OCI-LY7 (cell line): ENCODE data around the gene TDRD12. TPM values are rescaled to one million over a fixed set of nuclear protein-coding genes. Genes with fewer than 3 reads are reported as not detected.

Experiments
- BruUV-seq: library from RNA; stranded (reverse); fragments of 400-500 nt; replicated peaks from 2 replicates; lab custom pipeline; 2021; lab: Mats Ljungman, UMichigan
- CTCF ChIA-PET: fragments of 300-600 bp; sonication (Branson Sonifier 250); formaldehyde crosslinking; loops from one replicate; lab custom pipeline; 2022; ENCODE audit warnings: antibody characterized with exemption; ENCODE audit not compliant: unreplicated experiment; lab: Charles Lee
- POLR2A ChIA-PET: fragments of 300-600 bp; sonication (Branson Sonifier 250); formaldehyde crosslinking; loops from one replicate; lab custom pipeline; 2022; ENCODE audit warnings: antibody characterized with exemption; lab: Charles Lee
- DNase-seq: peaks from one replicate; pipeline ENCODE4 v3.0.0-alpha.2; 2015; ENCODE audit warnings: low spot score
- H2AFZ ChIP-seq: fragments of 200-600 bp; sonication (generic), shearing (Covaris generic); 2 replicates; pipeline ENCODE4 v1.6.1; 2014; ENCODE audit warnings: mild to moderate bottlenecking, antibody characterized with exemption, low read length, moderate library complexity
- H3K27ac ChIP-seq: fragments of 200-600 bp; sonication (generic); 2 replicates; pipeline ENCODE4 v1.5.1; 2014; ENCODE audit warnings: mixed run types, low read depth, mild to moderate bottlenecking, moderate library complexity, low read length, inconsistent platforms; ENCODE audit not compliant: poor library complexity, severe bottlenecking
- H3K36me3 ChIP-seq: fragments of 200-600 bp; sonication (generic); 2 replicates; pipeline ENCODE4 v1.6.1; 2014; ENCODE audit warnings: mild to moderate bottlenecking, antibody characterized with exemption, low read length, moderate library complexity, mixed read lengths; ENCODE audit not compliant: insufficient read depth
- H3K4me1 ChIP-seq: fragments of 200-600 bp; sonication (generic); 2 replicates; pipeline ENCODE4 v1.5.1; 2014; ENCODE audit warnings: mild to moderate bottlenecking, low read length; ENCODE audit not compliant: insufficient read depth, poor library complexity, severe bottlenecking
- H3K4me2 ChIP-seq: fragments of 200-600 bp; sonication (generic); 2 replicates; pipeline ENCODE4 v1.6.1; 2014; ENCODE audit warnings: mild to moderate bottlenecking, low read length
- H3K4me3 ChIP-seq: fragments of 200-600 bp; sonication (generic); 2 replicates; pipeline ENCODE4 v1.5.1; 2014; ENCODE audit warnings: mild to moderate bottlenecking, low read depth, low read length; ENCODE audit not compliant: poor library complexity, severe bottlenecking
- H3K79me2 ChIP-seq: fragments of 200-600 bp; sonication (generic); 2 replicates; pipeline ENCODE4 v1.6.1; 2016; ENCODE audit warnings: low read depth, mild to moderate bottlenecking, low read length, moderate library complexity, mixed read lengths; ENCODE audit not compliant: insufficient read depth
- H3K9me2 ChIP-seq: fragments of 200-600 bp; sonication (generic); 2 replicates; pipeline ENCODE4 v1.6.1; 2016; ENCODE audit warnings: mild to moderate bottlenecking, low read length, mixed read lengths; ENCODE audit not compliant: insufficient read depth
- H3K9me3 ChIP-seq: fragments of 200-600 bp; sonication (generic); 2 replicates; pipeline ENCODE4 v1.6.1; 2014; ENCODE audit warnings: mild to moderate bottlenecking, mixed run types, low read length, mixed read lengths
- H4K20me1 ChIP-seq: fragments of 200-600 bp; sonication (generic); 2 replicates; pipeline ENCODE4 v1.6.1; 2014; ENCODE audit warnings: mild to moderate bottlenecking, antibody characterized with exemption, low read length, moderate library complexity, mixed read lengths; ENCODE audit not compliant: insufficient read depth
- CTCF ChIP-seq: fragments of 200-600 bp; sonication (generic); conservative IDR thresholded peaks from 2 replicates; pipeline ENCODE4 v1.5.1; 2014; ENCODE audit warnings: mild to moderate bottlenecking, antibody characterized with exemption, low read length, moderate library complexity, mixed read lengths
- EZH2phosphoT487 ChIP-seq: fragments of 200-600 bp; sonication (generic); IDR thresholded peaks from 2 replicates; pipeline ENCODE4 v1.6.1; 2018; ENCODE audit warnings: low read depth, borderline replicate concordance, mild to moderate bottlenecking, mixed run types, antibody characterized with exemption, low read length, moderate library complexity, mixed read lengths
- intact Hi-C: fragments of 100-400 bp; cut with micrococcal nuclease; formaldehyde crosslinking; loops from one replicate; pipeline ENCODE4 v1.10.0; 2022; ENCODE audit not compliant: unreplicated experiment
- total RNA-seq, 2 experiments: library from RNA; depleted of rRNA in 1 of 2; stranded (reverse); fragments of >200 nt in 1 of 2; shearing (Covaris generic) in 1 of 2; gene quantifications; 2 replicates each; pipeline ENCODE4 v1.2.3, GENCODE V29; 2014 to 2022

TDRD12 gene
- total RNA-seq, 2 experiments from 2014 or later = not detected

- no peaks in the 10 kb centered on the region for H3K36me3 ChIP-seq
- ChIA-PET CTCF (no interaction called here), POLR2A (interaction anchor here (0.5 kb wide), 1 partner anchor 24 kb away, joined by 3 read pairs; no protein-coding TSS in a partner anchor)
- no peak for TF ChIP-seq EZH2phosphoT487
- TF ChIP-seq CTCF = no peak
- intact Hi-C loops = no loop called here
- no peak overlapping the region for H2AFZ ChIP-seq
- H3K9me2 ChIP-seq = no peaks in the 10 kb centered on the region
- no peaks in the 10 kb centered on the region for H3K79me2 ChIP-seq
- H3K27ac ChIP-seq = no peak overlapping the region
- BruUV-seq = no TSS peak
- no peak for DNase-seq
- no peaks in the 10 kb centered on the region for H3K4me1 ChIP-seq
- H3K4me3 ChIP-seq = no peak overlapping the region
- no peak overlapping the region for H3K4me2 ChIP-seq
- H3K9me3 ChIP-seq = no peaks in the 10 kb centered on the region
- no peaks in the 10 kb centered on the region for H4K20me1 ChIP-seq
Observed at GRCh38 chr19:32862741-32863140, 143.2 kb downstream of the TDRD12 start.

GRCh38 chr19:32863301-32863700 lies 143.7 kb downstream of the TDRD12 start:
- Histone ChIP-seq H3K36me3 (no peaks in the 10 kb centered on the region), H2AFZ (no peak overlapping the region), H3K9me3 (no peaks in the 10 kb centered on the region), H3K4me2 (no peak overlapping the region), H3K79me2 (no peaks in the 10 kb centered on the region), H3K9me2 (no peaks in the 10 kb centered on the region), H4K20me1 (no peaks in the 10 kb centered on the region), H3K4me3 (no peak overlapping the region), H3K4me1 (no peaks in the 10 kb centered on the region), H3K27ac (no peak overlapping the region)
- DNase-seq = no peak
- intact Hi-C loops = no loop called here
- BruUV-seq = no TSS peak
- ChIA-PET CTCF (no interaction called here), POLR2A (no interaction called here)
- TF ChIP-seq CTCF (no peak), EZH2phosphoT487 (no peak)

- POLR2A ChIA-PET = no interaction called here
- H3K9me3 ChIP-seq = no peaks in the 10 kb centered on the region
- H3K9me2 ChIP-seq = no peaks in the 10 kb centered on the region
- H3K27ac ChIP-seq = no peak overlapping the region
- TF ChIP-seq CTCF = no peak
- no peak for TF ChIP-seq EZH2phosphoT487
- no peak overlapping the region for H3K4me2 ChIP-seq
- DNase-seq = no peak
- no peaks in the 10 kb centered on the region for H3K79me2 ChIP-seq
- H3K36me3 ChIP-seq = no peaks in the 10 kb centered on the region
- intact Hi-C loops = no loop called here
- H3K4me3 ChIP-seq = no peak overlapping the region
- BruUV-seq = no TSS peak
- H3K4me1 ChIP-seq = no peaks in the 10 kb centered on the region
- CTCF ChIA-PET = no interaction called here
- no peak overlapping the region for H2AFZ ChIP-seq
- H4K20me1 ChIP-seq = no peaks in the 10 kb centered on the region
Observed at GRCh38 chr19:32863841-32864240, 144.3 kb downstream of the TDRD12 start.
